SU-DHL-6 (cell line): ENCODE data around the gene PARP1.

ENCODE experiments used
- EZH2phosphoT487 ChIP-seq: fragments of 200-600 bp; sonication (generic), shearing (Covaris generic); conservative IDR thresholded peaks from 2 replicates; pipeline ENCODE4 v1.6.1; 2018; ENCODE audit warnings: mild to moderate bottlenecking, antibody characterized with exemption, low read length, moderate library complexity, mixed read lengths
- TF ChIP-seq, protein P1 (sequence below): fragments of 200-600 bp; sonication (generic); IDR thresholded peaks from one replicate; pipeline ENCODE4 v1.5.1; 2017; ENCODE audit warnings: antibody characterized with exemption, mild to moderate bottlenecking, low read length, moderate library complexity; ENCODE audit not compliant: insufficient read depth, poor library complexity, severe bottlenecking

DNA sequence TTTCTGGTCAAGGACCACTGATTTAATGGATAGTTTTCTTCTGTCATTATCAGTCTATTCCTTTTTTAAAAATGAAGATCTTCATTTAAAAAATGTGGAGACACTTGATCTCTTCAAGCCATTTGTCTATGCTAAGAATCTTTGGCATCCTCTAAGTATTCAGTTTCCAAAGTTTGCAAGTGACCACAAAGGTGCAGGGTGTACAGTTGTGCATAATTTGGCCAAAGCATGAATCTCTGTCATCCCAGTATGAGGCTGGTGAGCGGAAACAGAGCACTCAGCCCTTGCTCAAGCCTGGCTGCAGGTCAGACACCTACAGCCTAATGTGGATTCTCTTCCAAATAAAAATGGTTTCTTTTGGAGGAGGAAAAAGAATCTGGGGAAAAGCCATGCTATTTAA, 19.8 kb downstream of the PARP1 start:
- TF ChIP-seq, protein P1, sequence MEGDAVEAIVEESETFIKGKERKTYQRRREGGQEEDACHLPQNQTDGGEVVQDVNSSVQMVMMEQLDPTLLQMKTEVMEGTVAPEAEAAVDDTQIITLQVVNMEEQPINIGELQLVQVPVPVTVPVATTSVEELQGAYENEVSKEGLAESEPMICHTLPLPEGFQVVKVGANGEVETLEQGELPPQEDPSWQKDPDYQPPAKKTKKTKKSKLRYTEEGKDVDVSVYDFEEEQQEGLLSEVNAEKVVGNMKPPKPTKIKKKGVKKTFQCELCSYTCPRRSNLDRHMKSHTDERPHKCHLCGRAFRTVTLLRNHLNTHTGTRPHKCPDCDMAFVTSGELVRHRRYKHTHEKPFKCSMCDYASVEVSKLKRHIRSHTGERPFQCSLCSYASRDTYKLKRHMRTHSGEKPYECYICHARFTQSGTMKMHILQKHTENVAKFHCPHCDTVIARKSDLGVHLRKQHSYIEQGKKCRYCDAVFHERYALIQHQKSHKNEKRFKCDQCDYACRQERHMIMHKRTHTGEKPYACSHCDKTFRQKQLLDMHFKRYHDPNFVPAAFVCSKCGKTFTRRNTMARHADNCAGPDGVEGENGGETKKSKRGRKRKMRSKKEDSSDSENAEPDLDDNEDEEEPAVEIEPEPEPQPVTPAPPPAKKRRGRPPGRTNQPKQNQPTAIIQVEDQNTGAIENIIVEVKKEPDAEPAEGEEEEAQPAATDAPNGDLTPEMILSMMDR: no peak
- no peak for TF ChIP-seq EZH2phosphoT487
